Measurements from ENCODE around the gene MAPKAPK3. TPM values are rescaled to one million over a fixed set of nuclear protein-coding genes. Genes with fewer than 3 reads are reported as not detected.

The MAPKAPK3 gene
- total RNA-seq, 1 experiment from 2014 or later, result 40.1 TPM

DNA sequence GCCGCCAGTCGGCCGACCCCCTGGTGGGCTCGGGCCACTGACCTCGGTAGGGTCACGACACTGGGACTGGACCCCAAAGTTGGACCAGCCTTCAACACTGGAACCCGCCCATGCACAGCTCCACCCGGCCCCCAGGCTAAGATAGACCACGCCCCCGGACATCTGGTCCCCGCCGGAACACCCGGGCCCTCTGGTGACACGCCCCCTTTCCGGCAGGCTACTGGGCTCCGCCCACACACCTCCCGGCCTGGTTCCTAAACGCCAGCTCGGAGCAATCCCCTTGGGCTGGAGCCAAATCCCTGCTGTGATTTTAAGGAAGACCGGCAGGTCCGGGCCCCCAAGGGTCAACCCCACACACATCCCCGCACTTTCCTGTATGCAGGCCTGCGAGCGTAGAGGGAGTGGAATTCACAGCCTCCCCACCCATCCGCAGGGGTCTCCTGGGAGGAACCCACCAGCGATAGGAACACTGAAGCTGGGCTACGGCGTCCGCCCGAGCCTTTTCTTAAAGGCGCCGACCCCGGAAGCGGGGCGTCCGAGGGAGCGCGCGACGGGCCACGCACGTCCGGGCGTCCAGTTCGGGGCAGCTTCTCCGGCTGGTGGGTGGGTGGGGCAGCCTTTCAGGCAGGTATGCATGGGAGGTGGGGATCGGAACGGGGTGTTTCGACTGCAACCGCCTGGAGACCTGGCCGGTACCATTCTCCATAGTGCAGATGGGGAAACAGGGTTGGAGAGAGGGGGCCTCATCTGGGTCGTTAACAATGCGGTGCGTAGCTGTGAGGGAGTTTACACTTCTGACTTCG is 47.8 kb upstream of the MAPKAPK3 start, which contains the start of gene HEMK1:
HEMK1 (plus strand) TSS at position 576 of the 803 bp plus-strand sequence. CDS start 1,583 bp downstream, outside the sequence.
- no peaks in the 10 kb centered on the region for H3K27me3 ChIP-seq (replicated peaks; ENCODE audit: control insufficient read depth, insufficient read depth, low read length)
- H3K9me3 ChIP-seq, result no peaks in the 10 kb centered on the region
- Mint-ChIP-seq H3K4me1 (ENCODE audit: low read depth, unreplicated experiment) (no peaks in the 10 kb centered on the region), H3K27ac (ENCODE audit: unreplicated experiment) (peak within 1 kb of the TSS; percentile 97), H3K9me3 (ENCODE audit: unreplicated experiment) (no peaks in the 10 kb centered on the region), H3K36me3 (ENCODE audit: insufficient read depth, unreplicated experiment) (peaks cover 17% of the 10 kb centered on the region), H3K27me3 (ENCODE audit: insufficient read depth, unreplicated experiment) (peaks cover 3% of the 10 kb centered on the region), H3K4me3 (ENCODE audit: unreplicated experiment) (peak within 1 kb of the TSS; percentile 94)
- intact Hi-C loops (cut with micrococcal nuclease; ENCODE audit: unreplicated experiment), result no loop called here
- no TSS peak for BruUV-seq (replicated peaks)
- 0 out of 2 replicates have a peak, but pooled peaks cover 5% of the 10 kb centered on the region for H3K4me1 ChIP-seq
- peak; percentile 96 to 97 for DNase-seq
- H3K36me3 ChIP-seq (ENCODE audit: control insufficient read depth, insufficient read depth, low read length), result 0 out of 2 replicates have a peak, but pooled peaks cover 1% of the 10 kb centered on the region
- peak within 1 kb of the TSS; percentile 92 for H3K4me3 ChIP-seq (ENCODE audit: low read depth, low read length)
- ChIA-PET CTCF (interaction anchor here (1.1 to 3.6 kb wide), 8 partner anchors 9 to 219 kb away, joined by 3 to 27 read pairs (median 5); partner anchors contain the start of genes CISH, CYB561D2 and NPRL2), POLR2A (interaction anchor here (0.5 to 1.5 kb wide), 12 partner anchors 9 to 816 kb away, joined by 3 to 21 read pairs (median 5); partner anchors contain the start of genes CISH and MANF)
- TF ChIP-seq, protein P1, sequence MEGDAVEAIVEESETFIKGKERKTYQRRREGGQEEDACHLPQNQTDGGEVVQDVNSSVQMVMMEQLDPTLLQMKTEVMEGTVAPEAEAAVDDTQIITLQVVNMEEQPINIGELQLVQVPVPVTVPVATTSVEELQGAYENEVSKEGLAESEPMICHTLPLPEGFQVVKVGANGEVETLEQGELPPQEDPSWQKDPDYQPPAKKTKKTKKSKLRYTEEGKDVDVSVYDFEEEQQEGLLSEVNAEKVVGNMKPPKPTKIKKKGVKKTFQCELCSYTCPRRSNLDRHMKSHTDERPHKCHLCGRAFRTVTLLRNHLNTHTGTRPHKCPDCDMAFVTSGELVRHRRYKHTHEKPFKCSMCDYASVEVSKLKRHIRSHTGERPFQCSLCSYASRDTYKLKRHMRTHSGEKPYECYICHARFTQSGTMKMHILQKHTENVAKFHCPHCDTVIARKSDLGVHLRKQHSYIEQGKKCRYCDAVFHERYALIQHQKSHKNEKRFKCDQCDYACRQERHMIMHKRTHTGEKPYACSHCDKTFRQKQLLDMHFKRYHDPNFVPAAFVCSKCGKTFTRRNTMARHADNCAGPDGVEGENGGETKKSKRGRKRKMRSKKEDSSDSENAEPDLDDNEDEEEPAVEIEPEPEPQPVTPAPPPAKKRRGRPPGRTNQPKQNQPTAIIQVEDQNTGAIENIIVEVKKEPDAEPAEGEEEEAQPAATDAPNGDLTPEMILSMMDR (IDR thresholded peaks at IDR 0.05; ENCODE audit: insufficient read depth in 1 of 2, low read depth in 1 of 2, low read length in 1 of 2, severe bottlenecking in 1 of 2, unreplicated experiment in 1 of 2), result no peak

DNA sequence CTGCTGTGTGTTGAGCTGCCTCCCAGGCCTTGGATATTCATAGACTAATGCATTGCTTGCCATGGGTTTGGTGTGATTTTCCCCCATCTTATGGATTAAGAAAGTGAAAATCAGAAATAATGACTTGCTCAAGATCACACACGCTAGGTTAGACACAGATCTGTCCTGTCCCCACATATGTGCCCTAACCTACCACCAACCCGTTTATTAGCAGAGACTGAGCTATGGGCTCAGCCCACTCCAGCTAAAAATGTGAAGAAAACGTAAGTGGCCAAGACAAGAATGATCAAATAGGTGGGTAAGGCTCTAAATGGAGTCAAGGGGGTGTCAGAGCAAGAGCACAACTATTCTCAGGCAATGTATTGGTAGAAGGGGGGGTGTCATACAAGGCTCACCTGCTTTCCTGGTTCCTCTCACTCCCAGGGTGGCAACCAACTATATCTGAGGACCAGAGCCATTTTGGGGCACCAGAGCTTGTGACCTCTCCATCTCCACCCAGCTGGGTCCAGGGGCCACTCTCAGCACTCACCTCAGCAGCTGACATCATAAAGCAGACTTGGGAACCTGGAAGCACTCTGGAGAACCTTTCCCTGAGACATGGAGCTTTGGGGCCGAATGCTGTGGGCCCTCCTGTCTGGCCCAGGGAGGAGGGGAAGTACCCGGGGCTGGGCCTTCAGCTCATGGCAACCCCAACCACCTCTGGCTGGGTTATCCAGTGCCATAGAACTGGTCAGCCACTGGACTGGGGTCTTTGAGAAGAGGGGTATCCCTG is 46.3 kb upstream of the MAPKAPK3 start:
- POLR2A ChIA-PET, result interaction anchor here (0.6 kb wide), 1 partner anchor 46 kb away, joined by 5 read pairs; the partner anchor contains the start of gene MAPKAPK3
- H3K9me3 Mint-ChIP-seq (ENCODE audit: unreplicated experiment), result no peaks in the 10 kb centered on the region
- H3K4me3 Mint-ChIP-seq (ENCODE audit: unreplicated experiment), result peak overlapping the region; percentile 94
- H3K4me1 Mint-ChIP-seq (ENCODE audit: low read depth, unreplicated experiment), result no peaks in the 10 kb centered on the region
- Histone ChIP-seq H3K4me1 (0 out of 2 replicates have a peak, but pooled peaks cover 5% of the 10 kb centered on the region), H3K9me3 (no peaks in the 10 kb centered on the region), H3K27me3 (replicated peaks; ENCODE audit: control insufficient read depth, insufficient read depth, low read length) (no peaks in the 10 kb centered on the region), H3K36me3 (ENCODE audit: control insufficient read depth, insufficient read depth, low read length) (0 out of 2 replicates have a peak, but pooled peaks cover 1% of the 10 kb centered on the region), H3K4me3 (ENCODE audit: low read depth, low read length) (no peak overlapping the region)
- DNase-seq, result no peak
- no TSS peak for BruUV-seq (replicated peaks)
- TF ChIP-seq, protein P1 (IDR thresholded peaks at IDR 0.05; ENCODE audit: insufficient read depth in 1 of 2, low read depth in 1 of 2, low read length in 1 of 2, severe bottlenecking in 1 of 2, unreplicated experiment in 1 of 2), result no peak
- peaks cover 17% of the 10 kb centered on the region for H3K36me3 Mint-ChIP-seq (ENCODE audit: insufficient read depth, unreplicated experiment)
- CTCF ChIA-PET, result interaction anchor here (0.5 to 3.6 kb wide), 6 partner anchors 31 to 258 kb away, joined by 3 to 27 read pairs (median 4); partner anchors contain the start of gene CISH
- H3K27me3 Mint-ChIP-seq (ENCODE audit: insufficient read depth, unreplicated experiment), result peaks cover 2% of the 10 kb centered on the region
- intact Hi-C loops (cut with micrococcal nuclease; ENCODE audit: unreplicated experiment), result no loop called here
- H3K27ac Mint-ChIP-seq (ENCODE audit: unreplicated experiment), result no peak overlapping the region

DNA sequence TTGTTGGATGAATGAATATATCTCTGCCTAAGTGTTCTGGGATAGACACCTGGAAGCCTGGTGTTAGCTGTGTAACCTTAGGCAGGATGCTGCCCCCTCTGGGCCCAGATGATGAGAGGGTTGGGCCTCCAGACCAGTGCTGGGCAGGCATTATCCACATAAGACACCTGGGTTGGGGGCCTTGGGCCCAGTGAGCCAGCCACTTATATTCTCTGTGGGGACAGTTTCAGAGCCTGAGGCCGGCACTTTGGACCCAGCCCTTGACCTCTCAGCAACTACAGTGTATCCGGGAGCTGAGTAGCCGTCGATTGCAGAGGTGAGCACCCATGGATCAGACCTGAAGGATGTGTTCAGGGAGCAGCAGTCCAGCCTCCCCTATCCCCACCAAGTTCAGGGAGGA is 45.5 kb upstream of the MAPKAPK3 start:
- 0 out of 2 replicates have a peak, but pooled peaks cover 1% of the 10 kb centered on the region for H3K36me3 ChIP-seq (ENCODE audit: control insufficient read depth, insufficient read depth, low read length)
- Mint-ChIP-seq H3K4me3 (ENCODE audit: unreplicated experiment) (no peak overlapping the region), H3K9me3 (ENCODE audit: unreplicated experiment) (no peaks in the 10 kb centered on the region), H3K36me3 (ENCODE audit: insufficient read depth, unreplicated experiment) (peaks cover 17% of the 10 kb centered on the region), H3K27ac (ENCODE audit: unreplicated experiment) (no peak overlapping the region), H3K27me3 (ENCODE audit: insufficient read depth, unreplicated experiment) (no peaks in the 10 kb centered on the region), H3K4me1 (ENCODE audit: low read depth, unreplicated experiment) (no peaks in the 10 kb centered on the region)
- TF ChIP-seq, protein P1 (IDR thresholded peaks at IDR 0.05; ENCODE audit: insufficient read depth in 1 of 2, low read depth in 1 of 2, low read length in 1 of 2, severe bottlenecking in 1 of 2, unreplicated experiment in 1 of 2), result no peak
- intact Hi-C loops (cut with micrococcal nuclease; ENCODE audit: unreplicated experiment), result no loop called here
- CTCF ChIA-PET, result interaction anchor here (0.5 to 3.6 kb wide), 4 partner anchors 30 to 44 kb away, joined by 3 to 27 read pairs (median 4); partner anchors contain the start of gene CISH
- H3K4me1 ChIP-seq, result 0 out of 2 replicates have a peak, but pooled peaks cover 5% of the 10 kb centered on the region
- BruUV-seq (replicated peaks), result no TSS peak
- H3K4me3 ChIP-seq (ENCODE audit: low read depth, low read length), result no peak overlapping the region
- DNase-seq, result no peak
- H3K27me3 ChIP-seq (replicated peaks; ENCODE audit: control insufficient read depth, insufficient read depth, low read length), result no peaks in the 10 kb centered on the region
- POLR2A ChIA-PET, result interaction anchor here (0.6 kb wide), 1 partner anchor 45 kb away, joined by 5 read pairs; the partner anchor contains the start of gene MAPKAPK3
- H3K9me3 ChIP-seq, result no peaks in the 10 kb centered on the region

Measured in Caco-2 (cell line).